CD4-positive, alpha-beta T cell treated with Interleukin-4 for 4 hours (primary cell): ENCODE data around the gene AZIN2.
A peak's percentile ranks its signal among the peaks of the same experiment; 100 is the strongest.
"Not testable (repeated sequence)": the region's sequence is repeated elsewhere in the genome, so short reads cannot be mapped to it uniquely, and the experiment has no call there.

Source experiments
- DNase-seq: peaks from one replicate; pipeline ENCODE4 v3.0.0-alpha.2; 2020

The AZIN2 gene

DNA sequence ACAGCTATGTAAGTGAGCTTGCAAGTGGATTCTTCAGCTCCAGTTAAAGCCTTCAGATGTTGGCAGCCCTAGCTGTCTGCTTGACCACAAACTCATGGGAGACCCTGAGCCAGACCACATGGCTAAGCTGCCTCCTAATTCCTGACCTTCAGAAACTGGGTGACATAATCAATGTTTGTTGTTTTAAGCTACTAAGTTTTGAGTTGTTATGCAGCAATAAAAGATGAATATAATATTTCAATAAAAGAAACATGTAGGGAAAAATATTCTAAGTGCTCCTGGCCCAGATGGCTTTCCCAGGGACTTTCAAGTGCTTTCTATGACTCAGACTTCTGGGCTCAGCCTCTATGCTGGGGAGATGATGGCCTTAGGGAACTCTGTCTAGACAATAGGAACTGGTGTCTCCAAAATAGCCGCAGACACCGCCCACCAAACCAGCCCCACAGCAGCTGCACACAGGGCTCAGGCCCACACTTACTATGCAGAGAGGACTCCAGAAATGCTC, 20.3 kb upstream of the AZIN2 start:
- DNase-seq, result no peak

DNA sequence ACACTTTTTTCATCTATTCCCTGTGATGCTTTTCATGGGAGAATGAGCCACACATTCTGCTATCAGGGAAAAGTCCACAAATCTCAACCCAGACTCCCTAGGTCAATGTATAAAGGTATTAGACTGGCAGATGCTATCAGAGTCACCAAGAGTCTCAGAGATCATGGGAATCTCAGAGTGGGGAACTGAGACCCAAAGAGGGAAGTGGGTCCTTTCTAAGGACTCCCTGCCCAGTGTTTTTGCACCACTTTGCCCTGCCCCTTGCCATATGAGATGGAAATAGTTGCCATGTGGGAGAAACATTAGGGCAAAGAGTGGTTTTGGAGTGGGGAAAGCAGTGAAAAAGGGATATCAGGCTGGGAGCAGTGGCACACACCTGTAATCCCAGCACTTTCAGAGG, 19.1 kb upstream of the AZIN2 start:
- no peak for DNase-seq

DNA sequence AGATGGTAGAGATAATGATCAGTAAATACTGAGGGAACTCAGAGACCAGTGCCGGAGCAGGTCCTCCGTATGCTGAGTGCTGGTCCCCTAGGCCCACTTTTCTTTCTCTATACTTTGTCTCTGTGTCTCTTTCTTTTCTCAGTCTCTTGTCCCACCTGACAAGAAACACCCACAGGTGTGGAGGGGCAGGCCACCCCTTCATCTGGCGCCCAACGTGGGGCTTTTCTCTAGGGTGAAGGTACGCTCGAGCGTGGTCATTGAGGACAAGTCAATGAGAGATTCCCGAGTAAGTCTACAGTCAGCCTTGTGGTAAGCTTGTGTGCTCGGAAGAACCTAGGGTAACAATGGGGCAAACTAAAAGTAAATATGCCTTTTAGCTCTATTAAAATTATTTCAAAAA, 16.7 kb upstream of the AZIN2 start:
- not testable (repeated sequence) for DNase-seq

DNA sequence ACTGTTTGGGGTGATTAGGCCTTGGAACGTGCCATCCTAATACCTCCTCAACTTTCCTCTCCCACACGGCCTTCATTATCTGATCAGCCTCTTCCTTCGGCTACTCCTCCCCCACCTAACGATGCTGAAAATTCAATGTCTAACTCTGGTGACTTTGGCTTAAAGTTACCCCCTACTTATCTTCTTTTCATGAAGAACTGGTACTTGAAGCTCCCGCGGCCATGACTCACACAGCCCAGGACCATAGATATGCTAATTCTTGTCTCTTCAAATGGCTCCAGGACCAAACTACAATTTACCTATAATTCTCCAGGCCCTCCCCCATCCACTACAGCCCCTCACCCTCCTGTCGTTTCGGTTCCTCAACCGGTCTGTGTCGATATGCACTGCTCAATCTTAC, 15.7 kb upstream of the AZIN2 start:
- no peak for DNase-seq

DNA sequence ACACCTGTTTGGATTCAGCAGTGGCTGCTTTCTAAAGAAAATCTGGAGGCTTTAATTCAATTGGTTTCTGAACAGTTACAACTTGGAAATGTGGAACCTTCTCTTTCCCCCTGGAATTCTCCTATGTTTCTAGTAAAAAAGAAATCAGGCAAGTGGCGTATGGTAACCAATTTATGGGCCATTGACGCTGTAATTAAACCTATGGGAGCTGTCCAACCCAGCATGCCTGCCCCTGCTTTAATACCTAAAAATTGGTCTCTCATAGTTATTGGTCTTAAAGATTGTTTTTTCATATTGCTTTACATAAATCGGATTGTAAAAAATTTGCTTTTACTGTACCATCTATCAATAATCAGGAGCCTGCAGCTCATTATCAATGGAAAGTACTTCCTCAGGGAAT, 14.5 kb upstream of the AZIN2 start:
- not testable (repeated sequence) for DNase-seq

DNA sequence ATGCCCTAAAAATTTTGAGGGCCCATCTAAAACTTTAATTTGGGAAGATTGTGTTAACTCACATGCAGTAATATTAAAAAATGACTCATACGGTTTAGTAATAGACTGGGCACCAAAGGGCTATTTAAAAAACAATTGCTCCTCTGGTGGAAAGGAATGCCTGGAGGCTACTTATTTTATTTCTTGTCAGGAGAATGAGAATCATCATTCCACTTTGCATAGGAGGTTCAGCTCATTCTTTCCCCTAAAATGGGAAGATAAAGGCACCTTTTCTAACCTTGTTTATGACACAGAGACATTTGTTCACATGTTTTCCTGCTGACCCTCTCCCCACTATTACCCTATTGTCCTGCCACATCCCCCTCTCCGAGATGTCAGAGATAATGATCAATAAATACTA, 12.8 kb upstream of the AZIN2 start:
- not testable (repeated sequence) for DNase-seq

DNA sequence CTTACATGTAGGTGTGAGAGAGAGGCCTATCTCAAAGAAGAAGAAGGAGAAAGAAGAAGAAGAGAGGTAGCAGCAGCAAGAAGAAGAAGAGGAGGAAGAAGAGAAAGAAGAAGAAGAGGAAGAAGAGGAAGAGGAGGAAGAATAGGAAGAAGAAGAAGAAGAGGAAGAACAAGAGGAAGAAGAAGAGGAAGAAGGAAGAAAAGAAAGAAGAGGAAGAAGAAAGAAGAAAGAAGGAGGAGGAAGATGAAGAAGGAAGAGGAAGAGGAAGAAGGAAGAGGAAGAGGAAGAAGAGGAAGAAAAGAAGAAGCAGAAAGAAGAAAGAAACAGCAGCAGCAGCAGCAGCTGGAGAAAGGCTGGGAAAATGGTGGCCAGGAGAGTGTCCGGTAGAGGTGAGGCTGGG, 10.3 kb upstream of the AZIN2 start:
- no peak for DNase-seq

DNA sequence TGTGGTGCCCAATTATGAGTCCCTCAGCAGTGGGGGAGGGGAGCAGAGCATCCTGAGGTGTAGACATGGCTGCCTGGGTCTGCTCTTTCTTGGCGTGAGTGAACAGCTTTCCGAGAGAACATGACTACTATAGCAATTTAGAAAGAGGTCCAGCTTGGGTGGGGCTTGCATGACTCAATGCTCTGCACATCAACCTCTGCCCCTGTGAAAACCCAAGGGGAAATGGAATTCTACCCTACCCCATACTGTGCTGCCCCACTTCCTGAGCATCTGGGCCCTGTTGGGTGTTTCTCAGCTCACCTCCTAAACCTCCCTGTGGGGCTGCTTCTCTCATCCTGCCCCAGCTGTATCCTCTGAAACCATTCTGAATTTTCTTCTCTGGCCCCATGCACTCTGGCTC, 8.2 kb upstream of the AZIN2 start:
- DNase-seq, result no peak

DNA sequence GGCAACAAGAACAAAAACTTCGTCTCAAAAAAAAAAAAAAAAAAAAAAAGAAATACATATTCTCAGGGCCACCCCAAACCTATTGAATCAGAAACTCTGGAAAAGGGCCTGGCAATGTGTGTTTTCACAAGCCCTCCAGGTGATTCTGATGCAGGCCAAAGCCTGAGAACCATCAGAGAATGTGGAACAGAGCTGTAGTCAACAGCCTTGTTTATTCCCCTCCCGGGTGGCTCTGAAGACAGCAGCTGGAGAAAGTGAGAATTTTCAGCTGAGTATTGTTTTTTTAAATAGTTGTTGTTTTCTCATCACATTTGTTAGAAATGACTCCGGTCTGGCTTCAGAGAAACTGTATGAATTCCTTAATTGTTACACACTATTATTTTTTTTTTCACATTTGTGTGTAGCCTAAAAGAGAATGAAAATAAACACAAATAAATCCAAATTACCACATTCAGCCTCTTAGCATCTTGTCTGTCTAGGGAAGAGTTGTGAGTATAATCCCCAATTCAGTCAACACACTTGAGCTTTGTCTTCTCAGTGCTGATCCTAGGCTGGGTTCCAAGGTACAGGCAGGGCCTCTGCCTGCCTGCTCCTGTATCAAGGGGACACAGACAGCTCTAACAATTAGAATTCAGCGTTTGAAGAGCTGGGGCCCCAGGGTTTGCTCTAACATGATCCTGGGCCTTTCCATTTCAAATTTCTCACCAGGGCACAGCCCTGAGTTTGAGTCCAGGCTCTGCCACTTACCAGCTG, 6.6 kb upstream of the AZIN2 start:
- no peak for DNase-seq

DNA sequence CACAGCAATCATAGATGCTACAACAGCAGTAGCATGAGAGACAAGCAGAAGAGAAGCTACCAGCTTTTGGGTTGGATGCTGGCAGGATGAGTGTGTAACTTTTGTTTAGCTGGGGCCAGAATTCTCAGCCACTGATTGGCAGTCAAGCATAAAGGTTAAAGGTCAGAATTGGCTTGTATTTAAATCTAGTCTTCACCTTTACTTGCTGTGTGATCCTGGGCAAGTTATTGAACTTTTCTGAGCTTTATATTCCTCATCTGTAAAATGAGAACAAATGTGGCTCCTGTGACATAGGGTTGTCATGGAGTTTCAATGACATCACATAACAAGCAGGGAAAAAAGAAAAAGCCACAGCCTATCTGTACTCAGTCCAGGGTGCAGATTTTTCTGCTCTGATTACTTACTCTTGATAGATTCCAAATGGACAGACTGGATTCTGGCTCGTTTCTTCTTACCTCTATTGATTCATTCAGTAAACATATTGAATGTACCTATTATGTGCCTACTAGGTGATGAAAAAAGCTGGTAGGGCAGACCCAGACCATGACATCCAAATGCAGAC, 2.8 kb upstream of the AZIN2 start:
- no peak for DNase-seq

DNA sequence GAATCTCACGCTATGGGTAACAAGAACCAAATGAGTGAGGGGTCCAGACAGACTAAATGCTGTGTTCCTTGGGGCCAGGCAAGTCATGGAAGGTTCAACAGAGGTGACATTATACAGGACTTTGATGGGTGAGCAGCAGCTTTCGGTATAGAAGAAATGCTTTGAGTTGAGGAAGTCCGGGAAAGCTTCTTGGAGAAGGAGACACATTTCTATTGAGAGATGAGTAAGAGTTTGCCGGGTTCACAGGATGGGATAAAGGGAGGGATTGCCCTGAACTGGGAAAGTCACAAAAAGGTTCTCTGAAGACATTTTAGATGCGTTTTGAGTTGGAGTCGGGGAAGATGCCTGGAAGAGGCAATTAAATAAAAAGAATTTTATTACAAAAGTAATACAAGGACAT, 580 bp upstream of the AZIN2 start:
- DNase-seq, result no peak

DNA sequence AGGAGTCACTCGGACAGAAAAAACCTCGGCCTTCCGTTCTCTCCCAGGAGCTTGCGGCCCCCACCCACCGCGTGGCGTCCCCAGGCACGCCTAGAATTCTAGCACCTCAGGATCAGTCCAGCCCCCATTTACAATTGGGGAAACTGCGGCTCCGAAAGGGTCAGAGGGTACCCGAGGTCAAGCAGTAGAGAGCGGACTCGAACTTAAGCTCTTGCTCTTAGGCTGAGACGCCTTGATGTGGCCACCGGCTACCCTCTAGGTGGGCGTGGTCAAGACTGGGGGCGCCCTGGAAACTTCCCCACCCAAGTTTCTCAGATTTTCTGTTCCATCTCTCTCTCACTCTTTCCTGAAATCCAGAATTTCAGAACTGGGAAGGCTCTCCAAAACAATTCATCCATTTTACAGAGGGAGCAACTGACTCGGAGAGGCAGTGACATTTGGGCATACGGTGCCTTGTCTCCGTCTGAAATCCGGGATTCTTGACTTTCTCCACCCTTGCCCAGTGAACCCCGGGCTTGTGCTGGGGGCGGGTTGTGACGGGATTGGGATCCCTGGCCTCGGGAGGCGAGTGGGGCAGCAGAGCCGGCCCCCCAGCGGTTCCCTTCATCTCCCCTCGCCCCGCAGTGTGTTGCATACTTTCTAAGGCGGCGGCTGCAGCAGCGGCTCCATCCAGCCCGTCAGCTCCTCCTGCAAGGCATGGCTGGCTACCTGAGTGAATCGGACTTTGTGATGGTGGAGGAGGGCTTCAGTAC, 777 bp downstream of the AZIN2 start:
- no peak for DNase-seq

DNA sequence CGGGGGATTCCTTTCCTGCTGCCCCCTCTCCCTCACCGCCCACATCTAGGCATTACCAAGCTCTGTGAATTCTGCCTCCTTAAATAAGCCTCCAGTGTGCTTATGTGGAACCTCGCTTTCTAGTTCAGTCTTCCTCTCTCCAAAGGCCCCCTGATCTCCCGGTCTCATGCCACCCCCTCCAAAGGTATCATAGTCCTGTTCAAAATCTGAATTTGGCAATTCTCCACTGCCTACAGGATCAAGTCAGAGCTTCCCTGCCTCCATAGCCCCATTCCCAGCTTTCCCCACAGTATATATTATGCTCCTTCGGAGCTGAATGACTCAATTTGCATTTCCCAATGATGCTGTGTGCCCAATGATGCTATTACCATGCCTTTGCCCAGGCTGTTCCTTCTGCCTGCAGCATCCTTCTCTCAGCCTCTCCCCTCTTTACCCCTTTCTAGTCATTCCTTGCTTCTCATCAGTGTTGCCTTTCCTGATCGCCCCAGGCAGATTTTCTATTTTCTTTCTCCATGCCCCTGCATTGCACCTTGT, 1.7 kb downstream of the AZIN2 start:
- no peak for DNase-seq

DNA sequence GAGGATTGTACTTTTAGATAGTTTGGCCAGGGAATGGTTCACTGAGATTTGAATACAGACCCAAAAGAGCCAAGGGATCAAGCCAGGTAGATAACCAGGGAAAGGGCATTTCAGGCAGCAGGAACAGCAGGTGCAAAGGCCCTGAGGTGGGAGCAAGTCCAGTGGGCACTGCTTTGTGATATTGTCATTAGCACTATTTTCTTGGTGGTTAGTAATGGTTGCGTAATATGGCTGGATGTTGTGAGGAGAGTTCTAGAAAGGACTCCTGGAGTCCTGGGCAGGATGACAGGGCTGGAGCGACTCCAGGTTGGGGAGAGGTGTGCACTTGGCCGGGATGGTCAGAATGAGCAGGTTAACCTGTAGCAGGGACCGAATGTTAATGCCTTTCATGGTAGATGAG, 4.4 kb downstream of the AZIN2 start:
- no peak for DNase-seq

DNA sequence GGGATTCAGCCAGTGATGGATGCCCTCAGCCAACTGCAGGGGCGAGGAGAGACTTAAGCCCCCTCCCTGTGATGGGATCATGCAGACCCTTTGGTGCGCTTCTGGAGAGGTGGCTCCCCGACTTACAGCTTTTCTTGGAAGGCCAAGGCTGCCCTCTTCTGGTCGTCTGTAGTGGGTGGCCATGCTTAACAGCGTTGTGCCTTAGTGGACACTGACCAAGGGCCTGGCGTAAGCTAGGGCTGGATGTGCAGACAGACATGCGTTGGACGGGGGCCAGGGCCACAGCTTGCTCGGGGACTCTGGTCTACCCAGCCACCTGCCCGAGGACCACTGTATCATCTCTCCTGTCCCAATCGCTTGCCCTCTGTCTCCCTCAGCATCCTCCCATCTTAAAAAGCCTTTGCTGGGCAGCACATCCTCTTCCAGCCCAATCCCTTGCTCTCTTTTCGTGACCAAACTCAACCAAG, 5.5 kb downstream of the AZIN2 start:
- peak; percentile 35 for DNase-seq

DNA sequence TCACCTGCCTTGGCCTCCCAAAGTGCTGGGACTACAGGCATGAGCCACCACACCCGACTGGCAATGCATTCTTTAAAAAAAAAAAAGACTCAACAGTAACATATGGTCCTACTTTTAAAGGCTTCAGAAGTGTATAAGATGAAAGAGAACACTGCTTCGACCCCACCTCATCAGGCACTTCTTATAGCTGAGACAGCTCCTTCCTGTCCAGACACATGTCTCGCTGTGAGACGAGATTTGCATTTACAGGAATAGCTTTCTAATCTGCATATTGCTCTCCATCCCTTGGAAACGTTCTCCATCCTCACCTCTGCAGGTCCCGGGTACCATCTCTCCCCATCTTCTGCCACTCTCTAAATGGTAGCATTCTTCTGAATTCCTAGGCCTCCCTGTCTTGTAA, 6.7 kb downstream of the AZIN2 start:
- DNase-seq, result no peak

DNA sequence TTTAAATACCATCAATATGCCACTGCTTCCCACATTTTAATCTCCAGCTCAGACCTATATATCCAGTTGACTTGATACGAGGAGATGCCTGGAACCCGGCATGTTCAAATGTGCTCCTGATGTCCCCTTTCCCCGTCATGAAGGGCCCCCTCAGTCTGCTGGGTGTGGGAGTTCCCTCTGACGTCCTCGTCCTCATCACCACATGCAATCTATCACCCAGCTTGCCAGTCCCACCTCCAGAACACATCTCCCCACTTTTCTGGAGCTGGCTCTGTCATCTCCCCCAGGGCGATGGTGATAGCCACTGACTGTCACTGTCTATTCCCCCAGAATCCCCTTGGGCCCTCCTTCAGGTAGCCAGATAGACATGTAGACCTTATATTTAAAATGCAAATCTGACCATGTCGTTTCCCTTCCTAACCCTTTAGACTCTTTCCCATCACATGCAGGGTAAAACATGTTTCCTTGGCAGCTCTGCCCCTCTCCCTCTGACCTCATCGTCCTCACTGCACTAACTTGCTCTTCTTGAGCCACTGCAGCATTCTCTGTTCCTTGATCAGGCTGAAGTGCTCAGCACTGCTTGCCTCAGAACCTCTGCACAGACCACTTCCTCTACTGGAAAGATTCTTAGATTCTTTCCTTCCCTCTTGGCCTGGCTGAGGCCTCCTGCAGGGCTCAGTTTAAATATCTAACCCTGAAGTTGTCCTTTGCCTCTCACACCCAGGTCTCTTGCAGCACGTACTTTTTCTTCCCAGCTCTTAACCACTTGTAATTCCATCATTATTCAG, 7.4 kb downstream of the AZIN2 start:
- no peak for DNase-seq

DNA sequence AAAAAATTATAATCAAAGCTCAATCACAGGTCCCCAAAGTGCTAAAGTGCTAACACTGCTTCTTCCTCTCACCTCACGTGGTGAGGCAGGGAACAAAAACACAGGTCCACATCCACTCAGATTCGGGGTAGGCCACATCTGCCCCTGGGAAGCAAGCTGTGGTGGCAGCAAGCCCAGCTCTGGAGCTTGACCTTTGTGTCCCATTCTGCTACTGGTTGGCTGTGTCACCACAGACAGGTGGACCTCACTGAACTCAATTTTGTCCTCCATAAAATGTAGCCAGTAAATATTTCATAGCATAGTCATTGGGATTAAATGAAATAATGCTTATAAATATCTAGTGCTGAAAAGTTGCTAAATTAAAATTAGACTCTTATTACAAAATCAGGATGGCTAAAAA, 8.5 kb downstream of the AZIN2 start:
- no peak for DNase-seq

DNA sequence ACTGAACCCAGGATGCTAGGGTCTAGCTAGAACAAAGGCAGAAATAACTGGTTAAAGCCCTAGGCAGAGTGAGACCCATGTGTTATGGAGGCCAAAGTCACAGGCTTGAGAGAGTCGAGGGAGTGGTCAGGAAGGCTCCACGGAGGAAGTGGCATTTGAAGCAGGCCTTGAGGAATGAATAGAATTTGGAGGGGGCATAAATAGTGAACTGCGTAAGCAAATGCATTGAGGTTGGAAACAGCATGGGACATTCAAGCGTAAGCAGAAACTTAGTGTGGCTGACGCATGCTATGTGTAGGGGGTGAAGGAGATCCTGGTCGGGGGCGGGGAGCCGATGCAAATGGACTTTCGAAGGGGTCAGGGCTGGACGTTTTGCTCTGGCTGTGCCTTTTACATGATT, 11.5 kb downstream of the AZIN2 start:
- no peak for DNase-seq

DNA sequence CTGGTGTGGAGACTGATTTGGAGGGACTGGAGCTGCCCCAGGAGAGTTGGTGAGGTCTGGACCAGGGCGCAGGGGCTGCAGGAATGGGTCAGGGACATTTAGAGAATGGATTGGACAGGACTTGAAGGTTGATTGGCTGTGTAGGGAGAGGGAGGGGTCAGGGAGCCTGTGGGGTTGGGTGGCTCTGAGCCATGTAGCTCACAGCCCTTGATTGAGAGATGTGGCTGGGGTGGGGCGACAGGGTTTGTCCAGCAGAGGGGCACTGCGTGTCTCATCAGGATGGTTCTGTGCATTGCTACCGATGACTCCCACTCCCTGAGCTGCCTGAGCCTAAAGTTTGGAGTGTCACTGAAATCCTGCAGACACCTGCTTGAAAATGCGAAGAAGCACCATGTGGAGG, 12.1 kb downstream of the AZIN2 start:
- DNase-seq, result no peak

DNA sequence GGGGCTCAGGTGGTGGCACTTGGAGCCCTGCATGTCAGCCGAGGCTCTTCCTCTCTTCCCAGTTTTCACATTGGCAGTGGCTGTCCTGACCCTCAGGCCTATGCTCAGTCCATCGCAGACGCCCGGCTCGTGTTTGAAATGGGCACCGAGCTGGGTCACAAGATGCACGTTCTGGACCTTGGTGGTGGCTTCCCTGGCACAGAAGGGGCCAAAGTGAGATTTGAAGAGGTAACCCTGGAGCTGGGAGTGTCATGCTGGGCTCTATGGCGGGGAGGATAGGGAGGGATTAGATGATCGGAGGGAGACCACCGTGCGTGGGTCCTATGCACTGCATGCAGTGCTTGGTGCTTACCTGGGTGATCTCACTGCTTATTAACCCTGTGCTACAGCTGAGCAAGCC, 13.5 kb downstream of the AZIN2 start:
- DNase-seq, result no peak

DNA sequence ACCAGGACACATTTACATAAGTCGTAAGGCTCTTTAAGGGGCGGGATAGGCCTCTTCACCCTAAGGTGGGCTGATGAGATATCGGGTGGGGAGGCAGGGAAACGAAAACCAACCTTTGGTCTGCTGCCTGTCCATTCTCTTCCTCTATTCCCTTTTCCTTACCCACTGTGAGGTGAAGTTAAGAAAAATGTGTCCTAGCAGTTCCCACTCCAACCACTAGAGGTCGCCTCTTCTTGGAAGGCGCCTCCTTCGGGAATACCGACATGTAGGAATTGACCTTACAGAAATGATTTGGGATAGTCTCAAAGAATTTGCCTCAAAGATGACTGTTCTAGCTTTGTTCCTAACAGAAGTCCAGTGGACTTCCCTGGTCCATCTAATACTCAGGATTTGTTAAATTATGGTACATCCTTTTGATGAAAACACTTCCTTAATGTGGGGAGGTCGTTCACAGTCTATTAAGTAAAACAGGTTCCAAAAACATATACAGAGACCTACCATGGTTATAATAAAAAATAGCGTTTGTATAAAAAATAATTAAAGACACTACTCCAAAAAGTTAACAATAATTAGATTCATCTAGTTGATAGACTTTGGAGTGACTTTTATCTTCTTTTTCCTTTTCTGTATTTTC, 14.1 kb downstream of the AZIN2 start:
- peak; percentile 47 for DNase-seq
